COLO668 (cell line): ENCODE results near the gene RAP1GAP2.
A peak's percentile ranks its signal among the peaks of the same experiment; 100 is the strongest.

Experiments used
- DNase-seq: peaks from one replicate; lab custom pipeline; 2025; ENCODE audit not compliant: unreplicated experiment; lab: John Stamatoyannopoulos, UW

RAP1GAP2 gene

GRCh38 chr17:2909175-2909845 is 113.1 kb downstream of the RAP1GAP2 start:
- DNase-seq = no peak

- no peak for DNase-seq
Observed at GRCh38 chr17:2909846-2910234, 113.6 kb downstream of the RAP1GAP2 start.

- DNase-seq = no peak
Observed at GRCh38 chr17:2911035-2911754, 115.0 kb downstream of the RAP1GAP2 start.

GRCh38 chr17:2911755-2912111 is 115.5 kb downstream of the RAP1GAP2 start:
- DNase-seq = no peak

GRCh38 chr17:2912754-2913153 is 116.5 kb downstream of the RAP1GAP2 start:
- no peak for DNase-seq

- DNase-seq = no peak
Observed at GRCh38 chr17:2916461-2916860, 120.2 kb downstream of the RAP1GAP2 start.

GRCh38 chr17:2921443-2921842 is 125.2 kb downstream of the RAP1GAP2 start:
- no peak for DNase-seq

GRCh38 chr17:2924211-2924610 is 128.0 kb downstream of the RAP1GAP2 start:
- DNase-seq = no peak

- no peak for DNase-seq
Observed at GRCh38 chr17:2925011-2925410, 128.8 kb downstream of the RAP1GAP2 start.

- DNase-seq = no peak
Observed at GRCh38 chr17:2926019-2926650, 129.9 kb downstream of the RAP1GAP2 start.

- DNase-seq = no peak
Observed at GRCh38 chr17:2928294-2928890, 132.2 kb downstream of the RAP1GAP2 start.

GRCh38 chr17:2929881-2930533 is 133.8 kb downstream of the RAP1GAP2 start:
- peak; percentile 42 for DNase-seq

GRCh38 chr17:2931876-2932275 is 135.6 kb downstream of the RAP1GAP2 start:
- peak; percentile 37 for DNase-seq

GRCh38 chr17:2932946-2933345 is 136.7 kb downstream of the RAP1GAP2 start:
- no peak for DNase-seq

- no peak for DNase-seq
Observed at GRCh38 chr17:2933606-2934005, 137.4 kb downstream of the RAP1GAP2 start.

GRCh38 chr17:2935632-2936031 is 139.4 kb downstream of the RAP1GAP2 start:
- no peak for DNase-seq

- no peak for DNase-seq
Observed at GRCh38 chr17:2936351-2936750, 140.1 kb downstream of the RAP1GAP2 start.

GRCh38 chr17:2936771-2937321 is 140.6 kb downstream of the RAP1GAP2 start:
- no peak for DNase-seq

- no peak for DNase-seq
Observed at GRCh38 chr17:2937331-2938003, 141.2 kb downstream of the RAP1GAP2 start.

- DNase-seq = no peak
Observed at GRCh38 chr17:2939714-2940351, 143.6 kb downstream of the RAP1GAP2 start.
